22Rv1 (cell line): Measurements from ENCODE around the gene BAD.

ENCODE experiments used
- CTCF ChIP-seq: fragments of 450-650 bp; IDR thresholded peaks from 2 replicates; pipeline ENCODE4 v1.5.1; 2017; ENCODE audit warnings: mild to moderate bottlenecking
- ZFX ChIP-seq: fragments of 450-650 bp; IDR thresholded peaks from 2 replicates; pipeline ENCODE4 v1.6.1; 2017; ENCODE audit warnings: antibody characterized with exemption, borderline replicate concordance

DNA sequence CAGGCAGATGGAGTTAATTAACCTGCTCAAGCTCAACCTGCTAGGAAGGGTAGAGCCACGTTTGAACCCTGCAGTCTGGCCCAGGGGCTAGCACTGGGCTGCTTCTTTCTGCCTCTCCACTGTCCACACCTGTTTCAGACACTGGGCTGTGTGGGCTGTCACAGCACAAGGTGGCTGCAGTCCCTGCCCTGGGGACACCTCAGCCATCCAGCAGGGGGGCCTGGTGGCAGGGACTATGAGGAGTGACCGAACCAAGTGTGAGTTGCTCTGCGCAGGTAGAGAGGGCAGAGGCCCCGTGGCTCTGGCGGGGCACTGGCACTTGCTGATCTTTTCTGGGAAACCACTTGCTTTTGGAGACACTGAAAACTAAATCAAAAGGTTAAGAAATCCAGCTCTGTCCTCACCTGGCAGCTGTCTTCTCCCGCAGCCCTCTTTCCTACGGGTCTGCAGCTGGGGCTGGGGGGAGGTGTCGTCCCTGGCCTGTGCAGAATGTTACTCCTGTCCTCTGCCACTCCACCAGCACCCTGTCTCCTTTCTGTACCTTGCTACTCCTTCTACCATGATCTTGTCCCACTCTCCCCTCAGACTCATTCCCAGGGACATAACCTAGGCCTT lies 5.8 kb downstream of the BAD start:
- TF ChIP-seq CTCF (no peak), ZFX (no peak)
